Stomach (tissue), 9 donors: ENCODE measurements around the gene MAPK8IP3. TPM values are rescaled to one million over a fixed set of nuclear protein-coding genes. Genes with fewer than 3 reads are reported as not detected.

Experiments
- DNase-seq, 2 donors: peaks; one replicate each; pipeline versions ENCODE4 v3.0.0 to v3.0.0-alpha.2; 2013 to 2019
- H3K27ac ChIP-seq, 5 donors: fragments of 200-600 bp in 4 of 5; sonication (generic) in 4 of 5; one replicate each; pipeline ENCODE4 v1.5.1; 2013 to 2019; ENCODE audit warnings: mild to moderate bottlenecking in 1 of 5, moderate library complexity in 1 of 5
- H3K27me3 ChIP-seq, 3 donors: fragments of 200-600 bp; sonication (generic); one replicate each; pipeline ENCODE4 v1.5.1; 2017 to 2019; ENCODE audit warnings: mixed run types in 1 of 3
- H3K36me3 ChIP-seq, 4 donors: fragments of 200-600 bp; sonication (generic); 1 replicate in 3 of 4; 2 replicates in 1 of 4; pipeline ENCODE4 v1.5.1; 2016 to 2019
- H3K4me1 ChIP-seq, 4 donors: fragments of 200-600 bp; sonication (generic); one replicate each; pipeline ENCODE4 v1.5.1; 2016 to 2019
- H3K4me3 ChIP-seq, 4 donors: fragments of 200-600 bp; sonication (generic) in 3 of 4; one replicate each; pipeline ENCODE4 v1.5.1; 2016 to 2019; ENCODE audit warnings: mild to moderate bottlenecking in 1 of 4
- H3K9me3 ChIP-seq, 4 donors: fragments of 200-600 bp; sonication (generic); one replicate each; pipeline ENCODE4 v1.5.1; 2016 to 2019
- CTCF ChIP-seq, 7 experiments: fragments of 450-650 bp in 4 of 7; fragments of 200-600 bp in 3 of 7; sonication (generic) in 3 of 7; IDR thresholded peaks; one replicate each; pipeline ENCODE4 v1.5.1; 2016 to 2019; ENCODE audit warnings: antibody characterized with exemption in 7 of 7, control low read depth in 2 of 7, mild to moderate bottlenecking in 1 of 7
- EP300 ChIP-seq: sonication (generic); formaldehyde crosslinking; IDR thresholded peaks from one replicate; pipeline ENCODE4 v1.6.1; 2017; ENCODE audit warnings: antibody characterized with exemption
- POLR2A ChIP-seq, 4 donors: fragments of 450-650 bp; IDR thresholded peaks; one replicate each; pipeline ENCODE4 v1.6.1; 2016; ENCODE audit warnings: antibody characterized with exemption in 4 of 4, control low read depth in 2 of 4, mild to moderate bottlenecking in 1 of 4, moderate library complexity in 1 of 4
- POLR2AphosphoS5 ChIP-seq, 3 donors: sonication (generic); formaldehyde crosslinking; IDR thresholded peaks; one replicate each; pipeline ENCODE4 v1.6.1; 2016; ENCODE audit warnings: antibody characterized with exemption in 3 of 3
- WGBS, 5 donors: extraction: QIAGEN DNeasy Blood & Tissue Kit in 3 of 5; methylation state at CpG; one replicate each; pipeline versions ENCODE4 v1.1.5 to v1.1.7; 2013 to 2018; 5-methylcytosine and 5-hydroxymethylcytosine counted together
- intact Hi-C: fragments of 100-400 bp; cut with DNase I; formaldehyde crosslinking; loops from one replicate; pipeline ENCODE4 v1.15.1; 2023; ENCODE audit warnings: low total_unique reads
- polyA plus RNA-seq, 3 donors: library from polyadenylated mRNA; stranded (reverse); fragments of 200-250 nt; gene quantifications; one replicate each; pipeline ENCODE4 v1.2.3, GENCODE V29; 2013
- total RNA-seq, 5 donors: library from RNA; depleted of rRNA; stranded (reverse); fragments of >200 nt; gene quantifications; one replicate each; pipeline versions ENCODE4 v1.1.0 to v1.2.3, GENCODE V29; 2014 to 2016
- donor health status: healthy with polysubstance abuse.
- donor health status: Bipolar disorder and iron deficiency.
- donor health status: healthy.

Gene MAPK8IP3
- total and polyA plus RNA-seq, 8 donors = 10.1 to 320 (median 56.3) TPM

GRCh38 chr16:1691956-1692355 lies 14.0 kb upstream of the MAPK8IP3 start:
- TF ChIP-seq POLR2AphosphoS5 (IDR thresholded peaks at IDR 0.05) (no peak), POLR2A (IDR thresholded peaks at IDR 0.05) (no peak), EP300 (no peak), CTCF (IDR thresholded peaks at IDR 0.05) (no peak)
- no peaks in the 10 kb centered on the region for H3K27me3 ChIP-seq
- no peaks in the 10 kb centered on the region for H3K9me3 ChIP-seq
- no peak overlapping the region for H3K4me3 ChIP-seq
- 79 to 99% (median 92%) methylated on average over 17 to 21 of the region's 21 CpGs for WGBS, 5 donors
- intact Hi-C loops = no loop called here
- no peak for DNase-seq
- no peak overlapping the region for H3K27ac ChIP-seq
- peaks cover 15 to 90% (median 88%) of the 10 kb centered on the region in 4 donors for H3K36me3 ChIP-seq
- peaks cover 0 to 23% (median 14%) of the 10 kb centered on the region in 4 donors for H3K4me1 ChIP-seq

GRCh38 chr16:1696863-1697262 lies 9.1 kb upstream of the MAPK8IP3 start:
- WGBS, 5 donors = 96 to 98% (median 96%) methylated on average over 5 of the region's 5 CpGs
- Histone ChIP-seq H3K36me3 (peaks cover 34 to 99% (median 90%) of the 10 kb centered on the region in 4 donors), H3K4me3 (no peak overlapping the region), H3K27me3 (no peaks in the 10 kb centered on the region), H3K27ac (no peak overlapping the region), H3K9me3 (no peaks in the 10 kb centered on the region), H3K4me1 (peaks cover 0 to under 1% (median 0%) of the 10 kb centered on the region in 4 donors)
- intact Hi-C loops = no loop called here
- no peak for DNase-seq
- TF ChIP-seq POLR2A (IDR thresholded peaks at IDR 0.05) (no peak), POLR2AphosphoS5 (IDR thresholded peaks at IDR 0.05) (no peak), EP300 (no peak), CTCF (IDR thresholded peaks at IDR 0.05) (no peak)

- no peak for TF ChIP-seq CTCF (IDR thresholded peaks at IDR 0.05)
- TF ChIP-seq POLR2AphosphoS5 (IDR thresholded peaks at IDR 0.05) = no peak
- no peak for TF ChIP-seq POLR2A (IDR thresholded peaks at IDR 0.05)
- TF ChIP-seq EP300 = no peak
- Histone ChIP-seq H3K27me3 (no peaks in the 10 kb centered on the region), H3K27ac (no peak overlapping the region), H3K4me1 (peaks cover 0 to 4% (median 4%) of the 10 kb centered on the region in 4 donors), H3K36me3 (peaks cover 27 to 89% (median 82%) of the 10 kb centered on the region in 4 donors), H3K4me3 (no peak overlapping the region), H3K9me3 (no peaks in the 10 kb centered on the region)
- 86 to 93% (median 88%) methylated on average over 10 of the region's 10 CpGs for WGBS, 5 donors
- intact Hi-C loops = no loop called here
- DNase-seq = no peak
Observed at GRCh38 chr16:1698680-1699079, 7.3 kb upstream of the MAPK8IP3 start.

- Histone ChIP-seq H3K27ac (no peak overlapping the region), H3K27me3 (no peaks in the 10 kb centered on the region), H3K36me3 (peaks cover 21 to 73% (median 66%) of the 10 kb centered on the region in 4 donors), H3K4me1 (peaks cover 7 to 17% (median 12%) of the 10 kb centered on the region in 4 donors), H3K9me3 (no peaks in the 10 kb centered on the region), H3K4me3 (no peak overlapping the region)
- DNase-seq = no peak
- 86 to 97% (median 88%) methylated on average over 3 of the region's 3 CpGs for WGBS, 5 donors
- TF ChIP-seq CTCF (IDR thresholded peaks at IDR 0.05) (no peak), EP300 (no peak), POLR2AphosphoS5 (IDR thresholded peaks at IDR 0.05) (no peak), POLR2A (IDR thresholded peaks at IDR 0.05) (no peak)
- intact Hi-C loops = no loop called here
Observed at GRCh38 chr16:1700246-1700645, 5.7 kb upstream of the MAPK8IP3 start.
